H1 (cell line): ENCODE measurements around the gene ALDH3B1. TPM values are rescaled to one million over a fixed set of nuclear protein-coding genes. Genes with fewer than 3 reads are reported as not detected.

Experiments
- CTCF ChIA-PET: fragments of 300-600 bp; sonication (Branson Sonifier 250); formaldehyde crosslinking; loops from one replicate; lab custom pipeline; 2021; ENCODE audit not compliant: partially characterized antibody; lab: Charles Lee
- POLR2A ChIA-PET: fragments of 300-600 bp; sonication (Branson Sonifier 250); formaldehyde crosslinking; loops from one replicate; lab custom pipeline; 2021; ENCODE audit warnings: inconsistent platforms; ENCODE audit not compliant: partially characterized antibody; lab: Charles Lee
- DNase-seq, 2 experiments: peaks; one replicate each; pipeline versions ENCODE4 v3.0.0 to v3.0.0-alpha.2; 2010 to 2022; ENCODE audit warnings: low spot score in 2 of 2, low read depth in 1 of 2, mixed read lengths in 1 of 2
- FAIRE-seq: peaks from 2 replicates; lab custom pipeline; 2011; peaks lifted over from hg19 to GRCh38; lab: Jason Lieb, UNC
- H2AFZ ChIP-seq: 2 replicates; pipeline ENCODE4 v1.8.1; 2012; ENCODE audit warnings: low read length, inconsistent platforms
- H2AK5ac ChIP-seq: 2 replicates; pipeline ENCODE4 v1.6.1; 2013; ENCODE audit warnings: low read depth, low read length
- H2BK120ac ChIP-seq: replicated peaks from 2 replicates; pipeline ENCODE3; 2013; ENCODE audit warnings: low read depth, low read length, inconsistent platforms
- H2BK12ac ChIP-seq: 2 replicates; pipeline ENCODE4 v1.6.1; 2013; ENCODE audit warnings: low read depth, low read length
- H2BK15ac ChIP-seq: 2 replicates; pipeline ENCODE4 v1.6.1; 2013; ENCODE audit warnings: low read length
- H2BK20ac ChIP-seq: 2 replicates; pipeline ENCODE4 v1.6.1; 2013; ENCODE audit warnings: low read length
- H2BK5ac ChIP-seq: 2 replicates; pipeline ENCODE4 v1.6.1; 2013; ENCODE audit warnings: low read depth, low read length
- H3K14ac ChIP-seq: 2 replicates; pipeline ENCODE4 v1.6.1; 2013; ENCODE audit warnings: inconsistent platforms; ENCODE audit not compliant: insufficient read length
- H3K18ac ChIP-seq: 2 replicates; pipeline ENCODE4 v1.6.1; 2013; ENCODE audit warnings: low read length; ENCODE audit errors: extremely low read depth
- H3K23ac ChIP-seq: 2 replicates; pipeline ENCODE4 v1.6.1; 2013; ENCODE audit warnings: inconsistent platforms; ENCODE audit not compliant: insufficient read length
- H3K23me2 ChIP-seq: 2 replicates; pipeline ENCODE4 v1.6.1; 2013; ENCODE audit warnings: low read depth, low read length
- H3K27ac ChIP-seq: 2 replicates; pipeline ENCODE4 v1.6.1; 2011; ENCODE audit warnings: low read depth, low read length, inconsistent platforms
- H3K27me3 ChIP-seq, 4 experiments: replicated peaks in 1 of 4; 1 replicate in 1 of 4; 2 replicates in 3 of 4; pipeline versions ENCODE4 v1.6.1 to v1.8.1; 2011 to 2013; ENCODE audit warnings: low read length in 3 of 4, mild to moderate bottlenecking in 3 of 4, inconsistent platforms in 2 of 4, mixed read lengths in 2 of 4, moderate library complexity in 1 of 4; ENCODE audit not compliant: control insufficient read depth in 3 of 4, insufficient read depth in 3 of 4; ENCODE audit errors: extremely low read depth in 1 of 4
- H3K36me3 ChIP-seq, 4 experiments: 2 replicates each; pipeline versions ENCODE4 v1.6.1 to v1.8.1; 2011 to 2013; ENCODE audit warnings: mild to moderate bottlenecking in 4 of 4, low read length in 3 of 4, moderate library complexity in 2 of 4, control low read depth in 1 of 4, inconsistent platforms in 1 of 4; ENCODE audit not compliant: insufficient read depth in 4 of 4, control insufficient read depth in 2 of 4
- H3K4ac ChIP-seq: replicated peaks from 2 replicates; pipeline ENCODE3; 2013; ENCODE audit warnings: low read length, low read depth, mixed read lengths, inconsistent platforms; ENCODE audit not compliant: insufficient read length
- H3K4me1 ChIP-seq, 4 experiments: replicated peaks in 1 of 4; 1 replicate in 1 of 4; 2 replicates in 3 of 4; pipeline versions ENCODE4 v1.6.1 to v1.8.1; 2011 to 2013; ENCODE audit warnings: low read length in 3 of 4, inconsistent platforms in 2 of 4, mixed read lengths in 1 of 4; ENCODE audit not compliant: insufficient read depth in 4 of 4, control insufficient read depth in 3 of 4
- H3K4me2 ChIP-seq, 2 experiments: 2 replicates each; pipeline versions ENCODE4 v1.6.1 to v1.8.1; 2011 to 2013; ENCODE audit warnings: low read depth in 2 of 2, low read length in 2 of 2, control low read depth in 1 of 2, inconsistent platforms in 1 of 2, mild to moderate bottlenecking in 1 of 2; ENCODE audit not compliant: insufficient read depth in 1 of 2
- H3K4me3 ChIP-seq, 4 experiments: fragments of 200-600, 300-600 bp in 1 of 4; sonication (generic), shearing (Covaris generic), sonication (Bioruptor Twin) in 1 of 4; 2 replicates each; pipeline versions ENCODE4 v1.5.1 to v1.8.1; 2011 to 2016; ENCODE audit warnings: low read length in 4 of 4, low read depth in 3 of 4, control low read depth in 2 of 4, inconsistent platforms in 2 of 4, mild to moderate bottlenecking in 2 of 4, mixed read lengths in 1 of 4, moderate library complexity in 1 of 4; ENCODE audit not compliant: insufficient read depth in 2 of 4; ENCODE audit errors: extremely low read depth in 1 of 4
- H3K56ac ChIP-seq: replicated peaks from 2 replicates; pipeline ENCODE3; 2013; ENCODE audit warnings: low read depth, mild to moderate bottlenecking, mixed read lengths, low read length, inconsistent platforms; ENCODE audit not compliant: insufficient read length
- H3K79me1 ChIP-seq: 2 replicates; pipeline ENCODE4 v1.6.1; 2013; ENCODE audit warnings: low read depth, low read length, control low read depth
- H3K79me2 ChIP-seq, 2 experiments: 2 replicates each; pipeline versions ENCODE4 v1.6.1 to v1.8.1; 2012 to 2013; ENCODE audit warnings: low read length in 2 of 2, mild to moderate bottlenecking in 2 of 2, inconsistent platforms in 1 of 2; ENCODE audit not compliant: insufficient read depth in 2 of 2, control insufficient read depth in 1 of 2
- H3K9ac ChIP-seq, 4 experiments: replicated peaks in 1 of 4; 1 replicate in 1 of 4; 2 replicates in 3 of 4; pipeline versions ENCODE4 v1.6.1 to v1.8.1; 2011 to 2013; ENCODE audit warnings: low read depth in 3 of 4, low read length in 3 of 4, control low read depth in 2 of 4, mild to moderate bottlenecking in 2 of 4, moderate library complexity in 2 of 4, inconsistent platforms in 1 of 4; ENCODE audit errors: extremely low read depth in 1 of 4
- H3K9me3 ChIP-seq, 2 experiments: 2 replicates each; pipeline versions ENCODE4 v1.6.1 to v1.8.1; 2012 to 2013; ENCODE audit warnings: mild to moderate bottlenecking in 2 of 2, moderate library complexity in 2 of 2, control low read depth in 1 of 2, inconsistent platforms in 1 of 2, low read depth in 1 of 2, low read length in 1 of 2, mixed read lengths in 1 of 2; ENCODE audit not compliant: insufficient read depth in 2 of 2
- H4K20me1 ChIP-seq, 2 experiments: replicated peaks in 1 of 2; 2 replicates each; pipeline versions ENCODE3 to v1.8.1; 2011 to 2013; ENCODE audit warnings: inconsistent platforms in 2 of 2, low read length in 2 of 2, mild to moderate bottlenecking in 1 of 2; ENCODE audit not compliant: insufficient read depth in 2 of 2, control insufficient read depth in 1 of 2
- H4K5ac ChIP-seq: 2 replicates; pipeline ENCODE4 v1.6.1; 2013; ENCODE audit warnings: low read length, low read depth, mixed read lengths, inconsistent platforms; ENCODE audit not compliant: insufficient read length
- H4K8ac ChIP-seq: 2 replicates; pipeline ENCODE4 v1.8.0; 2013; ENCODE audit warnings: mild to moderate bottlenecking, moderate library complexity, low read length, inconsistent platforms; ENCODE audit not compliant: insufficient read depth; ENCODE audit errors: extremely low read depth
- H4K91ac ChIP-seq: replicated peaks from 2 replicates; pipeline ENCODE3; 2013; ENCODE audit warnings: low read length, mixed read lengths, inconsistent platforms; ENCODE audit not compliant: insufficient read length
- BACH1 ChIP-seq: IDR thresholded peaks from 2 replicates; pipeline ENCODE4 v1.6.1; 2012; ENCODE audit warnings: low read length, improper control_type of control experiment
- CBX5 ChIP-seq: fragments of 300-800, 300-1000 bp; sonication (generic); IDR thresholded peaks from 2 replicates; pipeline ENCODE4 v1.7.1; 2016; ENCODE audit warnings: antibody characterized with exemption, low read length, low read depth
- CTBP2 ChIP-seq: IDR thresholded peaks from 2 replicates; pipeline ENCODE4 v1.7.0; 2011; ENCODE audit warnings: borderline replicate concordance, mild to moderate bottlenecking, moderate library complexity, mixed read lengths, low read length; ENCODE audit not compliant: insufficient read depth, insufficient read length
- GABPA ChIP-seq: IDR thresholded peaks from 2 replicates; pipeline ENCODE4 v1.6.1; 2011; ENCODE audit warnings: mild to moderate bottlenecking, low read length, moderate library complexity, borderline replicate concordance; ENCODE audit not compliant: insufficient read depth
- HDAC2 ChIP-seq, 2 experiments: fragments of 300-600 bp in 1 of 2; sonication (generic) in 1 of 2; IDR thresholded peaks; 2 replicates each; pipeline ENCODE4 v1.6.1; 2011 to 2012; ENCODE audit warnings: low read depth in 2 of 2, low read length in 2 of 2, mild to moderate bottlenecking in 2 of 2, moderate library complexity in 2 of 2, borderline replicate concordance in 1 of 2, inconsistent platforms in 1 of 2
- KDM4A ChIP-seq: IDR thresholded peaks from one replicate; pipeline ENCODE4 v1.7.1; 2012; ENCODE audit warnings: low read depth, mild to moderate bottlenecking, moderate library complexity, low read length, inconsistent platforms; ENCODE audit not compliant: severe bottlenecking
- KDM5A ChIP-seq: fragments of 200-600 bp; IDR thresholded peaks from 2 replicates; pipeline ENCODE4 v1.7.1; 2012; ENCODE audit warnings: mild to moderate bottlenecking, low read length, inconsistent platforms, mixed read lengths
- POU5F1 ChIP-seq: IDR thresholded peaks from 2 replicates; pipeline ENCODE4 v1.6.1; 2011; ENCODE audit warnings: low read depth, mild to moderate bottlenecking, low read length, moderate library complexity
- TBP ChIP-seq: IDR thresholded peaks from 2 replicates; pipeline ENCODE4 v1.6.1; 2011; ENCODE audit warnings: low read depth, low read length, improper control_type of control experiment
- TCF12 ChIP-seq: IDR thresholded peaks from 2 replicates; pipeline ENCODE4 v1.6.1; 2011; ENCODE audit warnings: low read depth, mild to moderate bottlenecking, low read length
- WGBS, 2 experiments: shearing (Covaris generic) in 1 of 2; methylation state at CpG; one replicate each; pipeline versions ENCODE4 v1.1.6 to v1.1.7; 2013 to 2015; ENCODE audit warnings: low lambda C conversion rate in 2 of 2, mixed read lengths in 2 of 2, inconsistent platforms in 1 of 2, low coverage in 1 of 2, missing lambda C conversion rate in 1 of 2; ENCODE audit not compliant: insufficient replicate concordance in 2 of 2, insufficient coverage in 1 of 2, insufficient read length in 1 of 2; ENCODE audit errors: extremely low coverage in 1 of 2, missing lambda C conversion rate in 1 of 2; 5-methylcytosine and 5-hydroxymethylcytosine counted together
- polyA plus RNA-seq, 7 experiments: library from polyadenylated mRNA; depleted of rRNA in 3 of 7; stranded (reverse) in 5 of 7; unstranded in 2 of 7; fragments of >200 nt in 5 of 7; fragments of 200-250 nt in 2 of 7; gene quantifications; 1 replicate in 5 of 7; 2 replicates in 1 of 7; 4 replicates in 1 of 7; pipeline versions ENCODE4 v1.2.1 to v1.2.3, GENCODE V29; 2011 to 2013; ENCODE audit warnings: missing spikeins in 2 of 7, mixed read lengths in 2 of 7
- total RNA-seq: library from RNA; stranded (reverse); fragmentation: NEBNext Ultra II Directional; extraction: Animal tissue kit (Norgen Biotek cat#: 25700); gene quantifications from 2 replicates; pipeline ENCODE4 v1.2.1, GENCODE V29; 2021
- TF ChIP-seq, protein P1 (sequence below): IDR thresholded peaks from 2 replicates; pipeline ENCODE4 v1.6.1; 2011; ENCODE audit warnings: low read depth, mild to moderate bottlenecking, low read length; ENCODE audit not compliant: insufficient read depth

ALDH3B1 gene
- total and polyA plus RNA-seq, 2 of the 8 experiments (the other 6 are each of a cell fraction or from before 2014, with no cell fraction given) = 0.32 to 0.47 TPM

DNA sequence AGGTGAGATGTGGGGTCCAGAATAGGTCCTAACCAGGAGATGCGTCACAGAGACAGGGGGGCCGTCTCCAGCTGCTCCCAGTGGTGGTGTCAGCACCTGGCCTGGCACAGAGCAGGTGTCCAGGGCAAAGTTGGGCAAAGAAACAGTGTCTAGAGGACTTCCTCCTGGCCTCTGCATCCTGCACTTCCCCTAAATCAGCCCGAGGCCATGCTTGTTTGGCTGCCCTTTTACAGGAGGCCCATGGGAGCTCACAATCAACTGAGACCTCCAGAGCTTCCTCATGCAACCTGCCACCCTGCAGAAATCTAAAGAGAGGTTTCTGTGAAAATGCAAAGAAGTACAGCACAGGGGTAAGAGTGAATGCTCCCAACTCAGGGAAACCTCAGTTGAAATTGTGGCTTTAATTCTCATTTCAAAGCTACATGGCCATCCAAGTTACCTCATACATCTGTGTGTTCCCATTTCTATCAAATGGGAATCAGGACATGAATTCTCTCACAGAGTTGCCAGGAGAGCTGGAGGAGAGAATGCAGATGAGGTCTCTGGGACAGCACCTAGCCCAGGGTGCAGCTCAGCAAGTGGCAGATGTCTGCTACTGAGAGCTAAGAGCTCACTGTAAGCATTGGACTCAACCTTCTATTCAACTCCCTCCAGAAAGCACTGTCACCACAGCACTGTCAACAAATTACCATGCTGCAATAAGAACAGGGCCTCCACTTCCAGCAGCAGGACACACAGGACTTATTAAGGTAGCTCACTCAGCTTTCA, 61.3 kb downstream of the ALDH3B1 start:
- Histone ChIP-seq H3K36me3 (peaks cover 26 to 85% (median 67%) of the 10 kb centered on the region in 4 experiments), H4K91ac (no peak overlapping the region), H3K4me1 (no peaks in the 10 kb centered on the region), H4K8ac (no peak overlapping the region), H3K27me3 (no peaks in the 10 kb centered on the region), H2BK5ac (no peak overlapping the region), H3K4me3 (no peak overlapping the region), H3K56ac (no peak overlapping the region), H3K23ac (no peak overlapping the region), H3K79me2 (peaks cover 0 to 11% of the 10 kb centered on the region in 2 experiments; a peak in 2 of 4 replicates), H3K4ac (no peak overlapping the region), H2AFZ (no peak overlapping the region), H3K27ac (no peak overlapping the region), H2BK20ac (no peak overlapping the region), H4K20me1 (peaks cover 4 to 9% of the 10 kb centered on the region in 2 experiments), H3K9ac (no peak overlapping the region), H2AK5ac (no peak overlapping the region), H3K79me1 (peaks cover 11% of the 10 kb centered on the region), H4K5ac (no peak overlapping the region), H2BK12ac (no peak overlapping the region), H3K23me2 (no peaks in the 10 kb centered on the region), H3K14ac (no peak overlapping the region), H3K9me3 (no peaks in the 10 kb centered on the region), H2BK15ac (no peak overlapping the region), H3K4me2 (no peak overlapping the region), H3K18ac (no peak overlapping the region), H2BK120ac (no peak overlapping the region)
- no peak for FAIRE-seq
- 91% methylated on average over 3 of the region's 3 CpGs; no CpG with 5 or more reads in 1 of the 2 experiments for WGBS, 2 experiments
- ChIA-PET POLR2A (interaction anchor here (0.6 to 3.1 kb wide), 8 partner anchors 10 to 87 kb away, joined by 3 to 12 read pairs (median 3); no protein-coding TSS in a partner anchor), CTCF (interaction anchor here (0.9 to 1.2 kb wide), 4 partner anchors 30 to 139 kb away, joined by 3 read pairs; no protein-coding TSS in a partner anchor)
- DNase-seq = no peak
- TF ChIP-seq, protein P1, sequence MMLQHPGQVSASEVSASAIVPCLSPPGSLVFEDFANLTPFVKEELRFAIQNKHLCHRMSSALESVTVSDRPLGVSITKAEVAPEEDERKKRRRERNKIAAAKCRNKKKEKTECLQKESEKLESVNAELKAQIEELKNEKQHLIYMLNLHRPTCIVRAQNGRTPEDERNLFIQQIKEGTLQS = no peak
- no peak for TF ChIP-seq TBP
- no peak for TF ChIP-seq GABPA
- no peak for TF ChIP-seq TCF12
- no peak for TF ChIP-seq CTBP2
- TF ChIP-seq HDAC2 (IDR thresholded peaks at IDR 0.05; ENCODE audit: borderline replicate concordance in 1 of 2, low read depth in 2 of 2, low read length in 2 of 2) = no peak
- no peak for TF ChIP-seq KDM4A
- no peak for TF ChIP-seq POU5F1
- no peak for TF ChIP-seq KDM5A
- no peak for TF ChIP-seq BACH1
- no peak for TF ChIP-seq CBX5
